Brain pericyte (primary cell): ENCODE results near the gene MYZAP.

Experiments used
- DNase-seq: peaks from one replicate; pipeline ENCODE4 v3.0.0-alpha.2; 2012; ENCODE audit warnings: low read depth, low spot score

MYZAP gene

DNA sequence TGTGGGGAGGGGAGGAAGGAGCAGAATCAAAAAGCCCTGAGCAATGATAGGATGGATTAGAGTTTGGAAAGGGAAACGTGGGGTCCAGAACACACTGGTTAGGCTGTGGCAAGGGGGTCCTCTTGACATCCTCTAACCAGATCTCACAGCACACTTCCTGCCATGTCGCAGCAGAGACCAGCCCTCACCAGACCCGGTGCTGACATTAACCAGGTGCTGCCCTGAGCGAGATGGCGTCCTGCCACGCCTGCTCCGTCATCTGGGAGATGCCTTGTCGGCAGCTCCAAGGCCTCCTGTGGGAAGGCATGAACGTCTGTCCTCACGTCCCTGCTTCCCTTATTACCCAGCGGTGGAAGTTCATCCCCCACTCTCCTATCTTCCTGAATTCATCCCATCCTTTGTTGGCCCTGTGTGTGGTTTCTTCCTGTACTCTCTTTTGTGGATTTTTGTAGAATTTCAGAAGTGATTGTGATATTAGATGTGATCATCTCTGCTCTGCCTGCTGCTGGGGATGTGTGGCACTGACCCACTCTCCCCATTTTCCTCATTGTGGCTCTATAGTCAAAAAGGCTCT is 29.4 kb upstream of the MYZAP start:
- DNase-seq: no peak

DNA sequence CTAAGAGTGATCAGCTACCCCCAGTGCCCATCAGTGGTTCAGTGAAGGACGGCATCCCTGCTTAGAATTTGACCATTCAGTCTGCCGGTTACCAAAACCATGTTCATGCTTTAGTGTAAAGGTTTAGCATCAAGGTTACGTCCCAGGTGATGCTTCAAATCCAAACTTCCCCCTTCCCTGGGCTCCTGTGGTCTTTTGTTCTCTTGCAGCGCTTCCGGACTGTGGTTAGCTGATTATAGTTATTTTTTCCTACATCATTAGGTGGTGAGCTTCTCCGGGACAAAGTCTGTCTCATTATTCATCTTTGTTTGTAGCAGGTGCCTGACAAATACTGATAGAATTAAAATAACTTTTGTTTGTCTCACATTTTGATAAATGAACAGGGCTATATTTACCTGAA is 28.3 kb upstream of the MYZAP start:
- no peak for DNase-seq

DNA sequence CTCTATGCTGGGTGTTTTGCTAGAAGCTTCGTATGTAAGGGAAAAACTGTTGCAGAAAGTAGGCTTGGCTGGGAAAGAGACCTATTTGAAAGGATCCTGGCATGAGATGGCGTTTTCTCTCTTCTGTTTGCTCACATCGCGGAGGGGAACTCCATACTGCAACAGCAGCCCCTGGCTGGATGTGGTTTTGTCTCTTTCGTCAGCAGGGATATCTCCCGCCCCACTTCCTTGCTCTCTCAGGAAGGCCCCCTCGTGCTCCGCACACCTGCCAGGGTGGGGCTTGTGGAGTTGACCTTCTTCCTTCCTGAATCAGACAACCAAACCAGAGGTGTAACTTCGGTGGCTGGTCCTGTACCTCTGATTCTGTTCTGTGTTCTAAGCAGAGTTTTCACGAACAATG is 26.4 kb upstream of the MYZAP start:
- DNase-seq: no peak

DNA sequence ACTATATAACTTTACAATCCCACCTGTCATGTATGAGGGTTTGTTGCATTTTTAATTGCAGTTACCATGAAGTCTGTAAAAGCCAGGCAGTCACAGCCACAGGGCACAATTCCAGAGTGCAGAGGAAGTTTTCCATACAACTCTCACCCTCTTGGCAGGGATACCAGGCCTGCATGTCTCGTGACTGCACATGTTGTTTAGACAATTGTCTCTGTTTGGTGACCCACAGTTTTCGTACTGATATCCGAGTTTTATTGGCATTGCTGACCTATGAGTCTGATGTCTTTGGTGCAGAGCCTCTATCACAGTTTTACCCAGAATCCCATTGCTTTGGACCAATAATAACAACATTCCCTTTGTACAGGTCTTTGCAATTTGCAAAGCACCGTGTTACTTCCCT is 24.9 kb upstream of the MYZAP start:
- DNase-seq: no peak

DNA sequence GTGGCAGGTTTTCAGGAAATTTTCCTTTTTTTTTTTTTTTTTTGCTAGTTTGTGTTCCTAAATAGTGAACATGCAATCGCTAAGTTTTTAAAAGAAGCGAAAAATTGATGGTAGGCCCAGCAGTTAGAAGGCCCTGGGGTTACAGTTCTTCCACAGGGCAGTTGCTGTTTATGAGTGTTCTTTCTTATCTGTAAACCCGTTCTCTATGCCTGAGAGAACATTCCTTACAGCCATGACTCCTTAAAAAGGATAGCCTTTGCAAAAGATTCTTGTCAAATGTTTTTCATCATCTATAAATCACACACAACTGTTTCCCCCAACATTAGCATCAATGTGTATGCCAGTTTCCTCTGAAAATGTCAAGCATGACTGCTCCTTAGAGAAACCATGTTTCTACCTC is 23.8 kb upstream of the MYZAP start:
- DNase-seq: no peak

DNA sequence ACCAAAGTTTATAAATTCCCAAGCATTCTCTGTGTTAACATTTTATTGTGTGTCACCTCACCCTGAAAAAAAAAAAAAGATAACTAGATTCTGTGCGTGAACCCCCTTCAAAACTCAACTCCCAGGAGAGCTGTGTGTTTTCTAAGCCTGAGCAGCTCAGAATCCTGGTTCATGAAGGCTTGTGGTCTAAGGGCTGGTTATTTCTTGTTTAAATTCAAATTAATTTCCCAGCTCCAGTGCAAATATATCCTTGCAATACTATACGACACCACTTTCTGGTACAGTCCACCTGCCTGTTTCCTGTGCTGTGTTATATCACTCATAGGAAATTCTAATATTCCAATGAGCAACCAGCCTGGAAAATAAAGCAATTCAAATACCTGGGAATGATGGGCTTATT is 23.4 kb upstream of the MYZAP start:
- DNase-seq: no peak

DNA sequence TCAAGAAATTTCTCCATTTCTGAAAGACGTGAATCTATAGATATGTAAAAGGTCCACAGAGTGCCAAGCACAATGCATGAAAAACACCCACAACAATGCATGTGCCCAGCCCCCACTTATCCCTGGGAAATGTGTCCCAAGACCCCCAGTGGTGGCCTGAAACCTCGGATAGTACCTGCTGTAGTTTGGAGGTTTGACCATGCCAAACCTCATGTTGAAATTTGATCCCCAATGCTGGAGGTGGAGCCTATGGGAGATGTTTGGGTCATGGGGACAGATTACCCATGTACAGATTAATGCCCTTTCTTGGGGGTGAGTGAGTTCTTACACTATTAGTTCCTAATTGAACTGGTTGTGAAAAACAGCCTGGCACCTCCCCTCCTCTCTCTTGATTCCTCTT is 21.4 kb upstream of the MYZAP start:
- DNase-seq: no peak

DNA sequence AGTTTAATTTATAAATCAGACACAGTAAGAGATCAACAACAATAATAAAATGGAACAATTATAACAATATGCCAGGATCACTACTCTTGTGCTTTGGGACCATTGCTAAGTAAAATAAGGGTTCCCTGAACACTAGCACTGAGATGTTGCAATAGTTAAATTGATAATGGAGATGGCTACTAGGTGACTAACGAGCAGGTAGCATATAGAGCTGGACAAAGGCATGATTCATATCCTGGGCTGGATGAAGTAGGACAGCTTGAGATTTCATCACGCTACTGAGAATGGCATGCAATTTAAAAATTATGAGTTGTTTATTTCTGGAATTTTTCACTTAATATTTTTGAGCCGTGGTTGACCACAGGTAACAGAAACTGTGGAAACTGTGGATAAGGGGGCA is 20.7 kb upstream of the MYZAP start:
- no peak for DNase-seq

DNA sequence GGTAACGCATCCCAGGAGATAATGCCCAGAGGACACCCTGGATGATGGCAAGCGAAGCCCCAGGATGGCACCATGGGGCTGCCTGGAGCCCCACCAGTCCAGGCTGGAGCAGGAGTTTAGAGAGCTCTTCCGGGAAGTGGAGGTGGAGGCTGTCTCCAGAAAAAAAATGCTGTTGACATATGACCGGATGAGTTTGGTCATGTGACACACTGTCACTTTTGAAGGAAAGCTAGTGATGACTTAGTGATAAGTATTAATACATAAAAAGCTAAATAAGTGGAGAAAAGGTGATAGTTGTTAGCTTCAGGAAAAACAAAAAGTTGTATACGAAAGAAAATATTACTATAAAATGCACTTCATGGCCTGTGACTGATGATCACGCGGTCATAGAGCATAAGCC is 20.0 kb upstream of the MYZAP start:
- DNase-seq: no peak

DNA sequence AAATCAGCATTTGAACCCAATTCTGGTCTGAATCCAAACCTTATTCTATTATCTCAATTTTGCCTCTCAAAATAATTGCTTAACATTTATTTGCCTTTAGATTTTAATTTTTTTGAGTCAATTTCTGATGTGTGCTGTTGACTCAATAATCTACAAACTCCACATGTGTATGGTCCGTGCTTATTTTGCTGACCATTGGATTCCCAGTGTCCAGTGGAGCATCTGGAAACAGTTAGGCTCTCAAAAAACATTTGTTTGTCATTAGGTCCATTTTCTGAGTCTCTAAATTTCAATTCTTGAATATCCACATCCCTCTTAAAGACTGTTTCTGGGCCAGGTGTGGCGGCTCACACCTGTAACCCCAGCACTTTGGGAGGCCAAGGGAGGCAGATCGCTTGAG is 19.2 kb upstream of the MYZAP start:
- no peak for DNase-seq

DNA sequence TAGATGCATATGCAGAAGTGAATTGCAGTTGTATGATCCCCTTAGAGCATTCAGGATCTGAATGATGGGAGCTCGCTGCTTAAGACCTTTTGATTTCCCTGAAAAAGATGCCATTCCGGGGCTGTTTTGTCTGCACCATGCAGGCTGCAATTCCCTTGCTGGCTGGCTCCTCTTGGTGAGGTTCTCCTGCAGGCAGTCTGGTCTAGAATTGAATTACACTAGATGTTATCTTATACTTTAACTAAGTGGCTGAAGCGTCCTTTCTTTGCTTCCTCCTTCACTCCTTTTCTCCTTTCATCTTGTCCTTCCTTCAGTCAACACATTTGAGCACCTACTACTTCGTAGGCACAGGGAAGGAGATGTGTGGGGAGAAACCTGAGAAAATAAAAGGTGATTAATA is 18.6 kb upstream of the MYZAP start:
- DNase-seq: no peak

DNA sequence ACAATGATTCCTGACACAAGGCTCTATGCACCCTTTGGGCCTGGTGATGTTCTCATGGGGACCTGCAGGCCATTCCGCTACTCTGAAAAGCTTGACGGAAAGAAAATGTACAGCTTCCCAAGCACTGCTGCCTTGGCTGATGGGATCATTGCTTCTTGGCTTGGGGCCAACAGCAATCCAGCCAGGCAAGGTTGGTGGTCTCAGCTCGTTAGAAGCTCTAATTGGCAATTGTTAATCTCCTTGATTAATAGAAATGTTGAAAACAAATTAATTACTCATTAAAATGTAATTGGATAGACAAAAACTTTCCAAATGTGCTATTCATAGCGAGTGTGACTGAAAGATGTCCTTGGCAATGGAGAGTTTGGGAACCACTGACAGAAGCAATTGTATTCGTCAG is 16.3 kb upstream of the MYZAP start:
- no peak for DNase-seq

DNA sequence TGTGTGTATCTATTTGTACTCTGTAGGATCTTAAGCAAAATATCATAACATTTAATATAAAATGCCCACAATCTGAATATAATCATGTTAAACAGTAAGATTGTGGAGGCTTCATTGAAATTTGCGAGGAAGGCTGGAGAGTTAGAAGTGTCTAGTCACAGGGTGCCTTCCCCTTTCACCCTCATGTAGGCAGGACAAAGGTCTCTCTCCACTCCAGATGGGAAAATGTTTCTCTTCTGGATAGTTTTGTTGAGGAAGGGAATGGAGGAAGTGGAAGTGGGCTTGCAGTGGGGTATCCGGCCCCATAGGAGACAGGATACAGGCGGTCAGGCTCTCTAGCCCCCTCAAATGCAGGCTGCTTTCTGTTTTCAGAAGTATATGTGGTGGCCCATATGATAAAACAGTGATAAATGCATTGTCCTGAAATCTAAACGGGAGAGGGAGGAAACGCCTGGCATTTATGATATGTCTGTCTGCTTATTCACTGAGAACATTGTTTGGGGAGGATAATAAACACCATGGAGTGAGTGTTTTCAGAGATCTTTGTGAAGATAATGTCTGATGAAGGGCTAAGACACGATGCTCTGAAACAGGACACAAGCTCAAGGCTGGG is 13.3 kb upstream of the MYZAP start:
- no peak for DNase-seq

DNA sequence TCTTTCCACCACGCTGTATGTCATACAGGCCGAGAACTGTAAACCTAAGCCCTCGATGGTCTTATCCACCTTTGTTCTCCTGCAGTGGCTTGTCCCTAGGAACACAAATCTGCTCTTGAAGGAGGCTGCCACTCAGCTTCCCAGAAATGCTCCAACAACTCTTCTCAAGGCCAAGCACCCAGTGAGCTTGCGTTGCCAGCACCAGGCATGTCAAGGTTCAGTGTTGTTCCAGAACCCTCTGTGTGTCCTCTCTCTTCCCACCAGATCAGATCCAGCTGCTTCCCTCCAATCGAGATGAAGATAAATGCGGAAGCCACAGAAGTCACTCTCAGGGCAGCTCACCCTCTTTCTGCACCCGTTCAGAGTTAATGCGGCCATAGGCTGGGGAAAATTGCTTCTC is 11.3 kb upstream of the MYZAP start:
- DNase-seq: no peak

DNA sequence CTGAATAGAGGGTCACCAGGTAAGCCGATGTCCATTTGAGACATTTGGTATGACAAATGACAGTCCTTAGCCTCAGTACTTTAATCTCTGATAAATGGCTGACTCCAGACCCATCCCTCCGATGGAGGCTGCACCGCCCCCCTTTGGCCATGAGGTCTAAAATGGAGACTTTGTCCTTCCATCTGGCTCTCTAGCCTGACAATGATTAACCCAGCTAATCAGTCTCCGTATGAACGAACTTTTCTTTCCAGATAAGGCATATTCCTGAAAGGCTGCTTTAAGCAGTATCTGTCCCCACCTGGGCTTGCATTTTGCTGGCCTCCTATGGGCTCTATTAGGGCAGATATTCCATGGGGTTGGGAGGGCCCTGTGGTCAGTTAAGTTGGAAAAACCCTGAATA is 10.8 kb upstream of the MYZAP start:
- DNase-seq: no peak

DNA sequence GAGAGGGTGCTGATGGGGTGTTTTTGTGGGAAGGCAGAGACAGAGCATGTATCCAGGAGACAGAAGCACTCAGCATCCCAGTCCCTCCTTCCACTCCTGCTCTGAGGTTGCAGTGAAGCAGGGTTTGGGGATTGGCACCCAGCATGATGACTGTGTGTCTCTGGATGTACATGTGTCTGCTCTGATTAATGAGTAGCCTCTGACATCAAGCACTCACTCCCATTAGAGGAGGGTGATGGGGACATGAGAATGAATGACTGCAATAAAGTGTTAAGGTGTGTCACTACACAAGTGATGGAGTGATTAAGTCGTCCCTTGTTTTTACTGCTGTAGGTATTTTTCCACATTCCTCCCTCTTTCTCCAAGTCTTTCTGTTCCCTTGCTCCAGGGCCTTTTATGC is 9.6 kb upstream of the MYZAP start:
- DNase-seq: no peak

DNA sequence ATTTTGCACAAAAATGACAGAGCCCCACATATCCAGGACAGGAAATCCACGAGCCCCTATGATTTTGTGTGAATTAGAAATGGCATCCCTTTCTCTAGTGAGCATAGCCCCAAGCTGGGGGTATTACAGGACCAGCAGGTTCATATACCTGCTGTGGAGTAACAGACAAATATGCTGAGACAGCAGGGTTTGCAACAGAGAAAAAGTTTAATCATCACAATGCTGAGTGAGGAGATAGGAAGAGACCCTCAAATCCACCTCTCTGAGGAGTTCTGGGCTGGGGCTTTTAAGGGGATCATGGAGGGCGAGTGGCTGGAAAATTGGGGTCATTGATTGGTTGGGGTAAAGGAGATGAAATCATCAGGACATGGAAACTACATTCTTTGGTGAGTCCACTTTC is 8.4 kb upstream of the MYZAP start:
- DNase-seq: no peak

DNA sequence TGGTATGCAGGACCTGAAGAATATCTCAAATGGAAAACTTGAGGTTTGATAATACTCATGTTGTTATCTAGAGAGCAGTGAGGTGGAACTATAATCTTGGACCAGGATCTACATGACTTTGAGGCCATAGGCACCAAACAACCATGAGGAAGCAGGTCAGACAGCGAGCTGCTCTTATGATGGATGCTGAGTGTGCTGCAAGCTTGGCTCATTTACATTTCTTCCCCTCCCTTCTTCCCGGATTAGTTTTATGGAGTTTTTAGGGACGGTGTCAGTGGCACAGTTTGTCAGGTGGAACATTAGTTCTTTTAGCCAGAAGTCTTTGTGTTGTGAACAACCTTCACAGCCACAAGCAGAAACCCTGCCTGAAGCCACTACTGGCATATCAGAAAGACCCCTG is 8.0 kb upstream of the MYZAP start:
- DNase-seq: no peak

DNA sequence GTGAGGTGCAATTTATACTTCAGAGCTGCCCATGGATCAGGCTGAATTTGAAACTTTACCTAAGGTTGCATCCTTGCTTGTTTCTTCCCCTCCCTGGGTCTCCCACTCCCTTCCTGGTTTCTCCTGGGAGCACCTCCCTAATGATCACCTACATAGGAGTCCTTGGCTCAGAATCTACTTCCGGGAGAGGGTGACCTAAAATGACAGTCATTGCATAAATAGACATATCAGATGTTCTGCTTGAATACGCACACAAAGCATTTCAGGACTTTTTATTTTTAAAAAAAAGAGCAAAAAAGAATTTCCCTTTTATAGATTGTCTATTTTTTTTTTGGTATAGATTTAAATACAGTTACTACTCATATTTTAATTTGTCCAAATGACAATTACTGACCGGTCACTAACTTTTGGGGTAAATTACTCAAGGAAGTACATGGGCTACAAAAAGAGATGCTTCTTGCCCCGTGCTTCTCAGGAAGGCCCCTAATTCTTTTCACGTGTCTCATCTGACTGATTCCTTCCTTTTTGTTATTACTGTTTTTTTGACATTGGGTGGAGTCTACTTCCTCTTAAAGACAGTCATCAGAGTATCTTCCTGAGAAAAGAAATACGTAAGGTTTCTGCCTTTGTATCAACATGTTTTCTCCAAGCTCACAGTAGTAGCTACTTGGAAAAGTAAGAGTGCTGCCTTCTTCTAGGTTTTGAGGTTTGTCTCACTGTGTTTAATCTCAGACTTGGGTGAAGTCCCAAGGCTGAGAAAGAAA is 4.9 kb upstream of the MYZAP start:
- no peak for DNase-seq

DNA sequence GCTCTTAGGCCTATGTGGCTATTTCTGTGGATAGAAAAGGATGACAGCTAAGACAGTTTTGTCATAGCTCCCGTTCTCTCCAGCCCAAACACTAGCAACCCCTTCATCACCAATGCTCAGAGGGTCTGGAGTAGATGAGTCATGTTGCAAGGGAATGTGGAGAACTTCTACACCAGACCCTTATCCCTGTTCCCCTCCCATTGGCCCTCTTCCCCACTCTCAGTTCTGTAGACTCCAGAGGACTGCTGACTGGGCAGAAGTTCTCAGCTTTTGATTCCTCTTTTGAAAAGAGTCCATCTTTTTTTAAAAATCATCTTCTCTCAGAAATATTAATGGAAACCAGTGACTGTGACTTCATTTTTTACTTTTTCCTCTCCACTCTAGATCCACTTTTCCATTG is 2.4 kb upstream of the MYZAP start:
- DNase-seq: no peak

DNA sequence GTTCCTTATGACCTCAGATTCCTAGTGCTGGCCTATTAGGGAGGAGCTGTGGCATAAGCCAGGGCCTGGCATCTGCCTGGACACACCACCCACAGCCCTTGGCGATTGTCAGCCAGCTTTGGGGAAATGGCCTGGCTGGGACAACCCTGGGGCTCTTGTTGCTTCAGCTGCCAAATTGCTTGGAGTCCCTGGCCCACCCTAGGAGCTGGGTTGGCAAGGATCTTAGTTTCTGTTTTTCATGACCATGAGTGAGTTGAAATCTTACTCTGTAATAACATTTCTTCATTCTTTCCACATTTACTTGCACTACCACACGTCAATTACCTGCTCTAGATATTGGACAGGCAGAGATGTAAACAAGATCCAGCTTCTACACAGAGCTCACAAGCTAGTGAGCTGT is 1.9 kb upstream of the MYZAP start:
- peak; percentile 52 for DNase-seq

DNA sequence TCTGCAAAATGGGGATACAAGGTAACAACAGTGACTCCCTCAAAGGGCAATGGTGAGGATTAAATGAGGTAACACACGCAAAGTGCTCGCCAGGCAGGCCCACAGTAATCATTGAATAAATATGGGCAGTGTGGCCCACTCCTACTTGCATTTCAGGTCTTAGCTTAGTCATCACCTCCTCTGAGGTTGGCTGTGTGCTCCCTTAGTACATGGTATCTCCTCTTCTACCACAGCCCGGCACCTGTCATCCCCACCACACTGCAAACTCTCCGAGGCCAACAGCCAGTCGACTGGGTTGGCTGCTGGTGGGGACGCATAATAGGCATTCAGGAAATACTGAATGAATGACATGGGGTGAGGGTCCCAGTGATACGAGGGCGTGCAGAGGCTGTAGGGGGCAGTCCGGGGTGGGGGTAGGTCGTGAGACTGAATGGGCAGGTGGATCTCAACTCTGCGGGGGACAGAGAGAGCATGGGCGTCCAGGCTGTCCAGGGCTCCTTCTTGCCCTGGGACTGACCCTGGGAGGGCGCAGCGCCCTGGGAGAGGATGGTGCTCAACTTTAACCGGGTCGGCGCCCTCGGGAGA is 375 bp upstream of the MYZAP start:
- no peak for DNase-seq

DNA sequence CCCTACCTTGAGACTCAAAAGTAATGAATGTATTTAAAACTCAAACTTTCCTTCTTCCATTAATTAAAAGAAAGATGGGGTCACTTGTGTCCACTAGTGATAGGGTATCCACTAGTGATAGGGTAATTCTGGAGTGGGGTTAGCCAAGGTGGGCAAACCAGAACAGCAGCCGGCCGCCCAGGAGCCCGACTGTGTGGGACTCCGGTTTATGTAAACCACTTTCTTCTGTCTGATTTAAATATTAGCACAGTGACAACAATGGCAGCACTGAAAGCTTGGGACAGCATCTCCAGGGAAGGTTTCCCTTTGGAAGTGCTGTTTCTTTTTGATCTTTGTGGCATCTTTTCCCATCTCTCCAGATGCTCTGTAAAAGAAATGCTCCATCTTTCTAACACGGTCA is 722 bp downstream of the MYZAP start:
- no peak for DNase-seq
